Measurements from ENCODE around the gene ALDH7A1.

ALDH7A1 gene

GRCh38 chr5:126597156-126597555, 2.1 kb upstream of the ALDH7A1 start:
- Histone ChIP-seq H2AFZ (ENCODE audit: low read length) (no peak overlapping the region), H3K4me1 (ENCODE audit: low read length) (peaks cover 6% of the 10 kb centered on the region), H3F3A (ENCODE audit: insufficient read depth, low read length) (no peaks in the 10 kb centered on the region; the same call in 1 of the 2 replicates), H3K4me2 (ENCODE audit: low read depth, low read length) (no peak overlapping the region), H3K27me3 (replicated peaks; ENCODE audit: insufficient read depth, low read length) (no peaks in the 10 kb centered on the region), H3K79me2 (ENCODE audit: low read length) (peaks cover 14% of the 10 kb centered on the region), H3K4me3 (ENCODE audit: low read length) (no peak overlapping the region), H3K36me3 (replicated peaks; ENCODE audit: insufficient read depth, low read length) (no peaks in the 10 kb centered on the region), H3K27ac (ENCODE audit: low read length) (no peak overlapping the region), H3K9me3 (replicated peaks; ENCODE audit: insufficient read depth, low read length) (no peaks in the 10 kb centered on the region), H3K9ac (ENCODE audit: low read length) (no peak overlapping the region), H3K9me2 (replicated peaks; ENCODE audit: insufficient read depth, low read length) (no peaks in the 10 kb centered on the region), H4K20me1 (ENCODE audit: insufficient read depth, low read length) (no peaks in the 10 kb centered on the region)
- DNase-seq: no peak
- no peak for TF ChIP-seq EZH2 (optimal IDR thresholded peaks at IDR 0.05; ENCODE audit: low read depth, low read length)
- no peak for TF ChIP-seq CTCF (IDR thresholded peaks at IDR 0.05; ENCODE audit: low read length)
- no peak for TF ChIP-seq EZH2phosphoT487 (IDR thresholded peaks at IDR 0.05; ENCODE audit: low read length)

GRCh38 chr5:126595486-126596083, 566 bp upstream of the ALDH7A1 start:
- no peak overlapping the region for H3K4me2 ChIP-seq (ENCODE audit: low read depth, low read length)
- 0 out of 2 replicates have a peak, but pooled peaks cover 4% of the 10 kb centered on the region for H3K4me1 ChIP-seq (ENCODE audit: low read length)
- H3K27ac ChIP-seq (ENCODE audit: low read length): no peak overlapping the region
- no peaks in the 10 kb centered on the region for H3K9me2 ChIP-seq (replicated peaks; ENCODE audit: insufficient read depth, low read length)
- no peaks in the 10 kb centered on the region for H3K36me3 ChIP-seq (replicated peaks; ENCODE audit: insufficient read depth, low read length)
- no peaks in the 10 kb centered on the region for H3K79me2 ChIP-seq (ENCODE audit: low read length)
- H4K20me1 ChIP-seq (ENCODE audit: insufficient read depth, low read length): no peaks in the 10 kb centered on the region
- no peaks in the 10 kb centered on the region for H3K9me3 ChIP-seq (replicated peaks; ENCODE audit: insufficient read depth, low read length)
- no peaks in the 10 kb centered on the region; the same call in 1 of the 2 replicates for H3F3A ChIP-seq (ENCODE audit: insufficient read depth, low read length)
- H3K4me3 ChIP-seq (ENCODE audit: low read length): no peak overlapping the region
- no peak overlapping the region for H2AFZ ChIP-seq (ENCODE audit: low read length)
- no peak overlapping the region for H3K9ac ChIP-seq (ENCODE audit: low read length)
- no peak for TF ChIP-seq CTCF (IDR thresholded peaks at IDR 0.05; ENCODE audit: low read length)
- H3K27me3 ChIP-seq (replicated peaks; ENCODE audit: insufficient read depth, low read length): no peaks in the 10 kb centered on the region
- DNase-seq: no peak

- DNase-seq: no peak
- H3K9me2 ChIP-seq (replicated peaks; ENCODE audit: insufficient read depth, low read length): no peaks in the 10 kb centered on the region
- no peak overlapping the region for H3K4me3 ChIP-seq (ENCODE audit: low read length)
- no peak overlapping the region for H3K4me2 ChIP-seq (ENCODE audit: low read depth, low read length)
- no peaks in the 10 kb centered on the region for H3F3A ChIP-seq (ENCODE audit: insufficient read depth, low read length)
- no peaks in the 10 kb centered on the region for H3K79me2 ChIP-seq (ENCODE audit: low read length)
- no peaks in the 10 kb centered on the region for H3K27me3 ChIP-seq (replicated peaks; ENCODE audit: insufficient read depth, low read length)
- TF ChIP-seq EZH2phosphoT487 (IDR thresholded peaks at IDR 0.05; ENCODE audit: low read length) (no peak), CTCF (IDR thresholded peaks at IDR 0.05; ENCODE audit: low read length) (no peak), EZH2 (optimal IDR thresholded peaks at IDR 0.05; ENCODE audit: low read depth, low read length) (no peak)
- H3K27ac ChIP-seq (ENCODE audit: low read length): no peak overlapping the region
- H4K20me1 ChIP-seq (ENCODE audit: insufficient read depth, low read length): no peaks in the 10 kb centered on the region
- no peaks in the 10 kb centered on the region for H3K4me1 ChIP-seq (ENCODE audit: low read length)
- no peaks in the 10 kb centered on the region for H3K9me3 ChIP-seq (replicated peaks; ENCODE audit: insufficient read depth, low read length)
- H3K9ac ChIP-seq (ENCODE audit: low read length): no peak overlapping the region
- H2AFZ ChIP-seq (ENCODE audit: low read length): no peak overlapping the region
- no peaks in the 10 kb centered on the region for H3K36me3 ChIP-seq (replicated peaks; ENCODE audit: insufficient read depth, low read length)
Observed at GRCh38 chr5:126591549-126591948, 3.5 kb downstream of the ALDH7A1 start.
